Stimulated activated CD8-positive, alpha-beta memory T cell treated with anti-CD3 and anti-CD28 coated beads, Interleukin-7, amount 100 ng/mL, for 1 hour (primary cell): ENCODE measurements around the gene ACAA1.

ENCODE experiments used
- DNase-seq, 2 donors: peaks; one replicate each; pipeline ENCODE4 v3.0.0-alpha.2; 2020; ENCODE audit warnings: low read depth in 2 of 2

ACAA1 gene

GRCh38 chr3:38119248-38119544, 17.7 kb downstream of the ACAA1 start:
- no peak for DNase-seq

GRCh38 chr3:38118421-38119247, 18.3 kb downstream of the ACAA1 start:
- DNase-seq = no peak

- DNase-seq = peak in 1 of 2 donors; percentile 53
Measured at GRCh38 chr3:38117748-38118420, 19.0 kb downstream of the ACAA1 start.

- no peak for DNase-seq
Measured at GRCh38 chr3:38117163-38117716, 19.7 kb downstream of the ACAA1 start.

GRCh38 chr3:38116471-38117162, 20.3 kb downstream of the ACAA1 start:
- DNase-seq = no peak

- no peak for DNase-seq
Measured at GRCh38 chr3:38115645-38116427, 21.1 kb downstream of the ACAA1 start.

- DNase-seq = no peak
Measured at GRCh38 chr3:38114875-38115644, 21.9 kb downstream of the ACAA1 start.

GRCh38 chr3:38114052-38114874, 22.7 kb downstream of the ACAA1 start:
- DNase-seq = no peak

GRCh38 chr3:38112378-38112761, 24.6 kb downstream of the ACAA1 start:
- DNase-seq = no peak

- DNase-seq = no peak
Measured at GRCh38 chr3:38111696-38112377, 25.1 kb downstream of the ACAA1 start.

GRCh38 chr3:38111201-38111600, 25.7 kb downstream of the ACAA1 start:
- DNase-seq = no peak

GRCh38 chr3:38110314-38111050, 26.4 kb downstream of the ACAA1 start:
- DNase-seq = no peak

- no peak for DNase-seq
Measured at GRCh38 chr3:38109580-38110313, 27.2 kb downstream of the ACAA1 start.

- no peak for DNase-seq
Measured at GRCh38 chr3:38108649-38109579, 28.0 kb downstream of the ACAA1 start.

GRCh38 chr3:38107911-38108648, 28.8 kb downstream of the ACAA1 start:
- no peak for DNase-seq

- DNase-seq = no peak
Measured at GRCh38 chr3:38105525-38105924, 31.4 kb downstream of the ACAA1 start.
